Pancreas (tissue), 10 donors: ENCODE results near the gene IGLON5. TPM values are rescaled to one million over a fixed set of nuclear protein-coding genes. Genes with fewer than 3 reads are reported as not detected.

ENCODE experiments used
- ATAC-seq, 4 donors: fragments of 200-7000 bp; cut with Tn5 transposase; one replicate each; pipeline versions ENCODE4 v1.8.0 to v1.9.1; 2020; ENCODE audit warnings: mild to moderate bottlenecking in 4 of 4, moderate library complexity in 4 of 4
- DNase-seq, 6 donors: peaks; one replicate each; pipeline ENCODE4 v3.0.0-alpha.2; 2020
- FAIRE-seq: peaks from 2 replicates; lab custom pipeline; 2012; peaks lifted over from hg19 to GRCh38; lab: Jason Lieb, UNC
- H3K27ac ChIP-seq, 4 donors: fragments of 200-600 bp; sonication (generic); 1 replicate in 3 of 4; 2 replicates in 1 of 4; pipeline versions ENCODE4 v1.5.0 to v1.8.0; 2020
- H3K27me3 ChIP-seq, 4 donors: fragments of 200-600 bp; one replicate each; pipeline ENCODE4 v1.8.0; 2021
- H3K36me3 ChIP-seq, 3 donors: fragments of 200-600 bp; sonication (generic) in 1 of 3; one replicate each; pipeline versions ENCODE4 v1.5.0 to v1.8.0; 2020 to 2021
- H3K4me1 ChIP-seq, 3 donors: fragments of 200-600 bp; one replicate each; pipeline ENCODE4 v1.8.0; 2021
- H3K4me3 ChIP-seq, 4 donors: fragments of 200-600 bp; sonication (generic) in 2 of 4; one replicate each; pipeline versions ENCODE4 v1.5.0 to v1.8.0; 2020 to 2021
- H3K9me3 ChIP-seq, 4 donors: fragments of 200-600 bp; one replicate each; pipeline ENCODE4 v1.8.0; 2021
- CTCF ChIP-seq, 4 donors: fragments of 200-600 bp; sonication (generic) in 3 of 4; IDR thresholded peaks; one replicate each; pipeline versions ENCODE4 v1.5.0 to v1.8.0; 2021; ENCODE audit warnings: antibody characterized with exemption in 4 of 4
- WGBS, 2 donors: extraction: QIAGEN DNeasy Blood & Tissue Kit; methylation state at CpG; one replicate each; pipeline ENCODE4 v1.1.7; 2013; 5-methylcytosine and 5-hydroxymethylcytosine counted together
- intact Hi-C, 3 donors: fragments of 100-400 bp; cut with DNase I; formaldehyde crosslinking; loops; one replicate each; pipeline versions ENCODE4 v1.11.1 to v1.14.2; 2022
- polyA plus RNA-seq, 2 donors: library from polyadenylated mRNA; stranded (reverse); fragments of 200-250 nt; gene quantifications; one replicate each; pipeline ENCODE4 v1.2.3, GENCODE V29; 2013
- total RNA-seq, 6 donors: library from RNA; stranded (reverse); fragmentation: NEBNext Ultra II Directional in 4 of 6; extraction: Animal tissue kit (Norgen Biotek cat#: 25700) in 4 of 6; gene quantifications; one replicate each; pipeline versions ENCODE4 v1.2.1 to v1.2.4, GENCODE V29; 2021 to 2023
- donor health status: healthy with polysubstance abuse.
- donor health status: DM: no; HTN: no; CAD: no; lungs with moderate emphysema.
- donor health status: DM: no; HTN: no; CAD: no.
- donor health status: control.
- donor health status: control.
- donor health status: Bipolar disorder and iron deficiency.
- donor health status: DM: yes; HTN: yes; CAD: no.
- donor health status: DM: no; HTN: no; CAD: no.
- donor health status: DM: no; HTN: no; CAD: no.
- donor health status: DM: yes; HTN: yes; CAD: no.

The IGLON5 gene
- total and polyA plus RNA-seq, 8 donors, result 0.06 to 0.09 (median 0.07) TPM; not detected in 4

- intact Hi-C loops, result no loop called here
- WGBS, 2 donors, result 61 to 71% methylated on average over 8 of the region's 8 CpGs
- FAIRE-seq (no peak), ATAC-seq (no peak), DNase-seq (no peak)
- Histone ChIP-seq H3K4me3 (no peak overlapping the region), H3K27me3 (no peaks in the 10 kb centered on the region), H3K4me1 (no peaks in the 10 kb centered on the region), H3K27ac (no peak overlapping the region), H3K9me3 (no peaks in the 10 kb centered on the region), H3K36me3 (no peaks in the 10 kb centered on the region)
- TF ChIP-seq CTCF (IDR thresholded peaks at IDR 0.05), result no peak
These were observed 37.2 kb upstream of the IGLON5 start for GRCh38 chr19:51274049-51274770.

- H3K36me3 ChIP-seq, result no peaks in the 10 kb centered on the region
- FAIRE-seq (no peak), DNase-seq (no peak), ATAC-seq (no peak)
- 34 to 59% methylated on average over 3 of the region's 3 CpGs for WGBS, 2 donors
- H3K27ac ChIP-seq, result no peak overlapping the region
- H3K4me1 ChIP-seq, result no peaks in the 10 kb centered on the region
- TF ChIP-seq CTCF (IDR thresholded peaks at IDR 0.05), result no peak
- H3K27me3 ChIP-seq, result no peaks in the 10 kb centered on the region
- intact Hi-C loops, result no loop called here
- no peak overlapping the region for H3K4me3 ChIP-seq
- H3K9me3 ChIP-seq, result no peaks in the 10 kb centered on the region
These were observed 34.3 kb upstream of the IGLON5 start for GRCh38 chr19:51277112-51277511.

- ATAC-seq, result no peak
- Histone ChIP-seq H3K4me1 (no peaks in the 10 kb centered on the region), H3K27ac (no peak overlapping the region), H3K4me3 (no peak overlapping the region), H3K27me3 (no peaks in the 10 kb centered on the region), H3K36me3 (no peaks in the 10 kb centered on the region), H3K9me3 (no peaks in the 10 kb centered on the region)
- 48 to 52% methylated on average over 4 of the region's 4 CpGs for WGBS, 2 donors
- TF ChIP-seq CTCF (IDR thresholded peaks at IDR 0.05), result no peak
- DNase-seq, result no peak
- intact Hi-C loops, result no loop called here
- no peak for FAIRE-seq
These were observed 29.1 kb upstream of the IGLON5 start for GRCh38 chr19:51282335-51282734.

- 34 to 64% methylated on average over 3 of the region's 3 CpGs for WGBS, 2 donors
These were observed 25.8 kb upstream of the IGLON5 start for GRCh38 chr19:51285682-51286081.

More at GRCh38 chr19:51285682-51286081, 25.8 kb upstream of the IGLON5 start:
- ATAC-seq (no peak), DNase-seq (no peak), FAIRE-seq (no peak)
- intact Hi-C loops, result no loop called here
- no peak overlapping the region for H3K27ac ChIP-seq
- H3K4me1 ChIP-seq, result no peaks in the 10 kb centered on the region
- TF ChIP-seq CTCF (IDR thresholded peaks at IDR 0.05), result no peak
- no peaks in the 10 kb centered on the region for H3K9me3 ChIP-seq
- no peaks in the 10 kb centered on the region for H3K36me3 ChIP-seq
- no peak overlapping the region for H3K4me3 ChIP-seq
- peaks cover 0 to 4% (median 0%) of the 10 kb centered on the region in 4 donors for H3K27me3 ChIP-seq
